HepG2 (cell line): Measurements from ENCODE around the gene EVA1C. TPM values are rescaled to one million over a fixed set of nuclear protein-coding genes. Genes with fewer than 3 reads are reported as not detected.

Source experiments
- GRHL1 ChIP-seq: sonication (generic); formaldehyde crosslinking; conservative IDR thresholded peaks from 2 replicates; pipeline ENCODE4 v1.8.0; 2022; ENCODE audit warnings: missing genetic modification reagents
- NFIC ChIP-seq: IDR thresholded peaks from 2 replicates; pipeline ENCODE4 v1.6.1; 2012; ENCODE audit warnings: mild to moderate bottlenecking, low read length, inconsistent platforms
- NRL ChIP-seq: sonication (generic); formaldehyde crosslinking; IDR thresholded peaks from 2 replicates; pipeline ENCODE4 v1.5.0; 2020; ENCODE audit warnings: missing genetic modification reagents, mild to moderate bottlenecking, moderate library complexity, borderline replicate concordance
- SKI ChIP-seq: fragments of 450-650 bp; IDR thresholded peaks from one replicate; pipeline ENCODE4 v1.6.1; 2018; ENCODE audit warnings: mild to moderate bottlenecking; ENCODE audit not compliant: partially characterized antibody
- SRSF9 ChIP-seq: fragments of 200-400 bp; formaldehyde crosslinking; IDR thresholded peaks from 2 replicates; pipeline ENCODE4 v1.6.1; 2018; ENCODE audit warnings: borderline replicate concordance, mild to moderate bottlenecking, low read depth, low read length; ENCODE audit not compliant: insufficient read depth, poor library complexity, severe bottlenecking
- ZNF333 ChIP-seq: sonication (generic); formaldehyde crosslinking; IDR thresholded peaks from 2 replicates; pipeline ENCODE4 v1.4.0; 2020; ENCODE audit warnings: mild to moderate bottlenecking, missing genetic modification reagents, borderline replicate concordance
- ZNF710 ChIP-seq: sonication (generic); formaldehyde crosslinking; IDR thresholded peaks from 2 replicates; pipeline ENCODE4 v1.5.0; 2020; ENCODE audit warnings: mild to moderate bottlenecking, missing genetic modification reagents, borderline replicate concordance
- polyA plus RNA-seq, 8 experiments: library from polyadenylated mRNA; depleted of rRNA in 3 of 8; stranded (reverse) in 7 of 8; unstranded in 1 of 8; fragments of >200 nt; fragmentation: Illumina TruSeq in 4 of 8; extraction: Trizol in 4 of 8; gene quantifications; 2 replicates each; pipeline versions ENCODE4 v1.2.1 to v1.2.3, GENCODE V29; 2011 to 2016; ENCODE audit warnings: low read depth in 4 of 8, missing spikeins in 1 of 8, mixed read lengths in 1 of 8; ENCODE audit not compliant: insufficient read depth in 1 of 8
- total RNA-seq, 5 experiments: library from RNA; depleted of rRNA; stranded (reverse); fragments of >200 nt; fragmentation: Illumina TruSeq; extraction: Trizol; gene quantifications; 2 replicates each; pipeline ENCODE4 v1.2.3, GENCODE V29; 2016; ENCODE audit warnings: low read depth in 1 of 5
- TF ChIP-seq, protein P1 (sequence below): sonication (generic); formaldehyde crosslinking; IDR thresholded peaks from 2 replicates; pipeline ENCODE4 v1.9.0; 2022; ENCODE audit warnings: low read depth, missing genetic modification reagents
- TF ChIP-seq, protein P2 (sequence below): sonication (generic); formaldehyde crosslinking; IDR thresholded peaks from 2 replicates; pipeline ENCODE4 v1.4.0; 2020; ENCODE audit warnings: missing genetic modification reagents, borderline replicate concordance

EVA1C gene
- total and polyA plus RNA-seq, 2 of the 13 experiments (the other 11 are each of a cell fraction or from before 2014, with no cell fraction given): 0.29 to 0.34 TPM

DNA sequence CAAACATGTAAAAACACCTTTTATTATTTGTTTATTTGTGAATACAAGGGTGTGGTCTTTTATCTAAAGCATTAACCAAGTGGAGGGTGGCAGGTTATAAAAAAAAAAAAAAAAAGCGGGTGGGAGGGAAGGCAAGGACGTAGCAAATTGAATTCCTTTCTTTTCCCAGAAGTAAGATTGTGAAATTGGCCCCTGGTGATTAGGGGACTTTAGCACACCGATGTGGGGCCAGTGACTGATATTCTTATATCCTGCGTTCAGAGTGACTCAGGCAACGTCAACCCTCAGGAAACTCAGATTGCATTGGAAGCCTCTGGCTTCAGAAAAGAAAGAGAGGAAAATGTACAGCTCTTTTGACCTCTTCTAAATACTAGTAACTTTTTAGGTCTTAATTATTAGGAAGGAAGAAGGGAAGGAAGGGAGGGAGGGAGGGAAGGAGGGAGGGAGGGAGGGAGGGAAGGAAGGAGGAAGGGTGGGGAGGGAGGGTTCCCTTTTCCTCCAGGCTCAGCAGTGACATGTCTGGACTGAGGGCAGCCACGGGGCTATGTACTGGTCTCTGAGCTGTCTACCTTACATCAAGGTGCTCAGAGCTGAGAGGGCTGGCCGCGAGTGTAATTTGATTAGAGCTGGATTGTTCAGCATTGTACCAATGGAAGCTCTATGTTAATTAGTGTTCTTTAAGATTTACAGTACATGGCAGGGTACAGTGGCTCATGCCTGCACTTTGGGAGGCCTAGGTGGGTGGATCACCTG lies 30.2 kb downstream of the EVA1C start (continued):
- TF ChIP-seq ZNF710 (no peak), SKI (no peak), GRHL1 (CRISPR knock-in tag) (no peak), NFIC (no peak), SRSF9 (no peak), NRL (CRISPR knock-in tag) (no peak), ZNF333 (CRISPR knock-in tag) (no peak)
- TF ChIP-seq, protein P1, sequence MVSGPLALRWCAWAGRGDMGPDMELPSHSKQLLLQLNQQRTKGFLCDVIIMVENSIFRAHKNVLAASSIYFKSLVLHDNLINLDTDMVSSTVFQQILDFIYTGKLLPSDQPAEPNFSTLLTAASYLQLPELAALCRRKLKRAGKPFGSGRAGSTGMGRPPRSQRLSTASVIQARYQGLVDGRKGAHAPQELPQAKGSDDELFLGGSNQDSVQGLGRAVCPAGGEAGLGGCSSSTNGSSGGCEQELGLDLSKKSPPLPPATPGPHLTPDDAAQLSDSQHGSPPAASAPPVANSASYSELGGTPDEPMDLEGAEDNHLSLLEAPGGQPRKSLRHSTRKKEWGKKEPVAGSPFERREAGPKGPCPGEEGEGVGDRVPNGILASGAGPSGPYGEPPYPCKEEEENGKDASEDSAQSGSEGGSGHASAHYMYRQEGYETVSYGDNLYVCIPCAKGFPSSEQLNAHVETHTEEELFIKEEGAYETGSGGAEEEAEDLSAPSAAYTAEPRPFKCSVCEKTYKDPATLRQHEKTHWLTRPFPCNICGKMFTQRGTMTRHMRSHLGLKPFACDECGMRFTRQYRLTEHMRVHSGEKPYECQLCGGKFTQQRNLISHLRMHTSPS (CRISPR knock-in tag): no peak
- TF ChIP-seq, protein P2, sequence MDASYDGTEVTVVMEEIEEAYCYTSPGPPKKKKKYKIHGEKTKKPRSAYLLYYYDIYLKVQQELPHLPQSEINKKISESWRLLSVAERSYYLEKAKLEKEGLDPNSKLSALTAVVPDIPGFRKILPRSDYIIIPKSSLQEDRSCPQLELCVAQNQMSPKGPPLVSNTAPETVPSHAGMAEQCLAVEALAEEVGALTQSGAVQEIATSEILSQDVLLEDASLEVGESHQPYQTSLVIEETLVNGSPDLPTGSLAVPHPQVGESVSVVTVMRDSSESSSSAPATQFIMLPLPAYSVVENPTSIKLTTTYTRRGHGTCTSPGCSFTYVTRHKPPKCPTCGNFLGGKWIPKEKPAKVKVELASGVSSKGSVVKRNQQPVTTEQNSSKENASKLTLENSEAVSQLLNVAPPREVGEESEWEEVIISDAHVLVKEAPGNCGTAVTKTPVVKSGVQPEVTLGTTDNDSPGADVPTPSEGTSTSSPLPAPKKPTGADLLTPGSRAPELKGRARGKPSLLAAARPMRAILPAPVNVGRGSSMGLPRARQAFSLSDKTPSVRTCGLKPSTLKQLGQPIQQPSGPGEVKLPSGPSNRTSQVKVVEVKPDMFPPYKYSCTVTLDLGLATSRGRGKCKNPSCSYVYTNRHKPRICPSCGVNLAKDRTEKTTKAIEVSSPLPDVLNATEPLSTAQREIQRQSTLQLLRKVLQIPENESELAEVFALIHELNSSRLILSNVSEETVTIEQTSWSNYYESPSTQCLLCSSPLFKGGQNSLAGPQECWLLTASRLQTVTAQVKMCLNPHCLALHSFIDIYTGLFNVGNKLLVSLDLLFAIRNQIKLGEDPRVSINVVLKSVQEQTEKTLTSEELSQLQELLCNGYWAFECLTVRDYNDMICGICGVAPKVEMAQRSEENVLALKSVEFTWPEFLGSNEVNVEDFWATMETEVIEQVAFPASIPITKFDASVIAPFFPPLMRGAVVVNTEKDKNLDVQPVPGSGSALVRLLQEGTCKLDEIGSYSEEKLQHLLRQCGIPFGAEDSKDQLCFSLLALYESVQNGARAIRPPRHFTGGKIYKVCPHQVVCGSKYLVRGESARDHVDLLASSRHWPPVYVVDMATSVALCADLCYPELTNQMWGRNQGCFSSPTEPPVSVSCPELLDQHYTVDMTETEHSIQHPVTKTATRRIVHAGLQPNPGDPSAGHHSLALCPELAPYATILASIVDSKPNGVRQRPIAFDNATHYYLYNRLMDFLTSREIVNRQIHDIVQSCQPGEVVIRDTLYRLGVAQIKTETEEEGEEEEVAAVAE (CRISPR knock-in tag): no peak
